ENCODE data around the gene MAMDC2. TPM values are rescaled to one million over a fixed set of nuclear protein-coding genes. Genes with fewer than 3 reads are reported as not detected.
A peak's percentile ranks its signal among the peaks of the same experiment; 100 is the strongest.

MAMDC2 gene
- total RNA-seq, 2 donors from 2014 or later, result 28.8 to 32.5 TPM

GRCh38 chr9:70260007-70260443 is 216.4 kb downstream of the MAMDC2 start:
- peaks cover 0 to 61% of the 10 kb centered on the region in 2 donors for H3K4me1 ChIP-seq
- H3K27me3 ChIP-seq, result no peaks in the 10 kb centered on the region
- TF ChIP-seq, protein P1, sequence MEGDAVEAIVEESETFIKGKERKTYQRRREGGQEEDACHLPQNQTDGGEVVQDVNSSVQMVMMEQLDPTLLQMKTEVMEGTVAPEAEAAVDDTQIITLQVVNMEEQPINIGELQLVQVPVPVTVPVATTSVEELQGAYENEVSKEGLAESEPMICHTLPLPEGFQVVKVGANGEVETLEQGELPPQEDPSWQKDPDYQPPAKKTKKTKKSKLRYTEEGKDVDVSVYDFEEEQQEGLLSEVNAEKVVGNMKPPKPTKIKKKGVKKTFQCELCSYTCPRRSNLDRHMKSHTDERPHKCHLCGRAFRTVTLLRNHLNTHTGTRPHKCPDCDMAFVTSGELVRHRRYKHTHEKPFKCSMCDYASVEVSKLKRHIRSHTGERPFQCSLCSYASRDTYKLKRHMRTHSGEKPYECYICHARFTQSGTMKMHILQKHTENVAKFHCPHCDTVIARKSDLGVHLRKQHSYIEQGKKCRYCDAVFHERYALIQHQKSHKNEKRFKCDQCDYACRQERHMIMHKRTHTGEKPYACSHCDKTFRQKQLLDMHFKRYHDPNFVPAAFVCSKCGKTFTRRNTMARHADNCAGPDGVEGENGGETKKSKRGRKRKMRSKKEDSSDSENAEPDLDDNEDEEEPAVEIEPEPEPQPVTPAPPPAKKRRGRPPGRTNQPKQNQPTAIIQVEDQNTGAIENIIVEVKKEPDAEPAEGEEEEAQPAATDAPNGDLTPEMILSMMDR (IDR thresholded peaks at IDR 0.05), result no peak
- H3K36me3 ChIP-seq, result peaks cover 10% of the 10 kb centered on the region
- no peaks in the 10 kb centered on the region for H3K9me3 ChIP-seq
- DNase-seq (ENCODE audit: low spot score), result no peak
- H3K27ac ChIP-seq, result peak overlapping the region in 1 of 2 donors; percentile 98
- H3K4me3 ChIP-seq, result peak overlapping the region; percentile 76 to 84

DNA sequence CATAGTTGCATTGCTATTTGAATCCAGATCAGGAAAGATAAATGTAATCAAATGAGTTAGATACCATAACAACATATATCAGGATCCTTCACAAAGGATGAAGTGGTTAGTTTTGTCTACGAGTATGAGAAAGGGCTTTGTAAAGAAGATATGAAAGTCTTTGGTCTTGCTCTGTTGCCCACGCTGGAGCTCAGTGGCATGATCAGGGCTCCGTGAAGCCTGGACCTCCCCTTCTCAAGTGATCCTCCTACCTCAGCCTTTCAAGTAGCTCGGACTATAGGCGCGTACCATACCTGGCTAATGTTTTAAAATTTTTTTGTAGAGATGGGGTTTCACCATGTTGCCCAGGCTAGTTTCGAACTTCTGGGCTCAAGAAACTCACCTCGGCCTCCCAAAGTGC is 217.0 kb downstream of the MAMDC2 start:
- H3K4me3 ChIP-seq, result no peak overlapping the region

DNA sequence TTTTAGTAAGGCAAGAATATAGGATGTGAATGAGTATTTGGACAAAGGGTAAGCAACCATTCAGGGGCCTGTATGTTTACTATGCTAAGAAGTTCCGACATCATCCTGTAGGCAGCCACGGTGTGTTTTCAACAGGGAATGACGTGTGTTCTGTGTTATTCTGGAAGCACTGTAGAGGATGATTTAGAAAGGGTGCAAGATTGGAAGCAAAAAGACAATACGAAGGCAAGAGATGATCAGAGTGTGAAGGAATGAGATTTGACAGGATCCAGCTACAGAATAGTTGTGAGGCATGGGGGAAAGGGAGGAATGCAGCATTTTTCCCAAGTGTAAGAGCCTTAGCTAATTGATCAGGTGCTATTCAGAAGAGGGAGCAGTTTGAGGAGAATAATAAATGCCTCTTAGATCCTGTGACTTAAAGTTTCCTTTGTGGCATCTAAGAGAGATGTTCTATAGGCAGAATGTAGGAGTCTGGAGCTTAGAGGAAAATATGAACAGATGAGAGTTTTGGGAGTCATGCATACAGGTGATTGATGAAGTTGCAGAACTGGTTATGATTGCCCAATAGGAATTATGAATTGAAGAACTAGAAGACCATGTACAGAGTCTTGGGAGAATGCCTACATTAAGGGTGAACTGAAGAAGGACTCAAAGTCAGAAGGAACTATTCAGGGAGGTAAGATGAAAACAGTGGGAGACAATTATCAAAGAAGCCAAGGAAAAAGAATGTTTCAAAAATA is 217.7 kb downstream of the MAMDC2 start:
- peaks cover 0 to 61% of the 10 kb centered on the region in 2 donors for H3K4me1 ChIP-seq
- H3K4me3 ChIP-seq, result no peak overlapping the region
- peak overlapping the region in 1 of 2 donors; percentile 31 for H3K27ac ChIP-seq

More for the DNA sequence above, 217.0 kb downstream of the MAMDC2 start:
- Histone ChIP-seq H3K27me3 (no peaks in the 10 kb centered on the region), H3K27ac (no peak overlapping the region), H3K9me3 (no peaks in the 10 kb centered on the region), H3K36me3 (peaks cover 15% of the 10 kb centered on the region), H3K4me1 (peaks cover 0 to 61% of the 10 kb centered on the region in 2 donors)
- TF ChIP-seq, protein P1 (IDR thresholded peaks at IDR 0.05), result no peak
- no peak for DNase-seq (ENCODE audit: low spot score)

DNA sequence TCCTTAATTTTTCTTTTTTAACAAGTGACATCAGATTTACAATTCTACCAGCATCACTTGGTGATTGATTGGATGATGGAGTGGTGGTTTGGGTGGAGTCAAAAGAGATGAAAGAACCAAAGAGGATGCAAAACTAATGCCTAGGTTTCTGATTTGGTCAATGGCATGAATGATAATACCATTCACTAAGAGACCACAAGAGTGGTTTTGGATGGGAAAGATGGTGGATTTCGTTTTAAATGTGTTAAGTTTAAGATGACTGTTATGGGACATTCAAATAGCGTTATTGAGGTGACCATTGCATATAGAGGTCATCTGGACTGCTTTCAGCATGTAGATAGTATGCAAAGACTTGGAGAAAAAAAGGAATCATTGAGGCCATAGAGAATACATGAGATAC is 218.7 kb downstream of the MAMDC2 start:
- Histone ChIP-seq H3K4me1 (peaks cover 0 to 53% of the 10 kb centered on the region in 2 donors), H3K9me3 (no peaks in the 10 kb centered on the region), H3K27me3 (no peaks in the 10 kb centered on the region), H3K36me3 (peaks cover 19% of the 10 kb centered on the region), H3K27ac (no peak overlapping the region), H3K4me3 (no peak overlapping the region)
- no peak for DNase-seq (ENCODE audit: low spot score)
- TF ChIP-seq, protein P1 (IDR thresholded peaks at IDR 0.05), result no peak

More for the DNA sequence above, 217.7 kb downstream of the MAMDC2 start:
- TF ChIP-seq, protein P1 (IDR thresholded peaks at IDR 0.05), result no peak
- no peak for DNase-seq (ENCODE audit: low spot score)
- H3K27me3 ChIP-seq, result no peaks in the 10 kb centered on the region
- H3K36me3 ChIP-seq, result peaks cover 19% of the 10 kb centered on the region
- no peaks in the 10 kb centered on the region for H3K9me3 ChIP-seq

DNA sequence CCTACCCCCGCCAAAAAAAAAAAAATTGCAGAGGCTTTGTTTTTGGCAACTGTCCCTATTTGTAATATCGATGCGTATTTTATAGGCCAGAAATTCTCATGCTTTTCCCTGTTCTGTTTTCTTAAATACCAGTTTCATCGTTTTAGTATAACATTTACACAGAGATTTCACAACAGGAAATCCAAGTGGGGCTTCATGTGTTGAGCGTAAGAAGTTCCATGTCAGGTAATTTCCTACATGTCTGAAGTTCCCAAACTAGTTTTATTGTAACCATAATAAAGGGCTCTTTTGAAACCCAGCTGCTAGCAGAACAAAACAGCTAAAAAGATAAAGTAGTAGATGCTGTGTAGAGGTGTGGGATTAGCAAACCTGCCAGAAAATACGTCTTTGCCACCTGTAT is 219.3 kb downstream of the MAMDC2 start:
- TF ChIP-seq, protein P1 (IDR thresholded peaks at IDR 0.05), result no peak
- Histone ChIP-seq H3K4me1 (peaks cover 0 to 47% of the 10 kb centered on the region in 2 donors), H3K27me3 (no peaks in the 10 kb centered on the region), H3K27ac (peak overlapping the region; percentile 26 to 61), H3K36me3 (peaks cover 19% of the 10 kb centered on the region), H3K9me3 (no peaks in the 10 kb centered on the region), H3K4me3 (no peak overlapping the region)
- no peak for DNase-seq (ENCODE audit: low spot score)
